ENCODE data around the gene THPO. TPM values are rescaled to one million over a fixed set of nuclear protein-coding genes. Genes with fewer than 3 reads are reported as not detected.

Gene THPO
- polyA plus RNA-seq, 2 donors: 0.06 to 0.12 TPM

GRCh38 chr3:184358921-184359350 is 19.1 kb downstream of the THPO start:
- no peak overlapping the region for H3K27ac ChIP-seq (ENCODE audit: low read depth in 2 of 2, low read length in 1 of 2)
- no peaks in the 10 kb centered on the region for H3K9me3 ChIP-seq (ENCODE audit: control insufficient read depth in 2 of 2, insufficient read depth in 1 of 2, low read depth in 1 of 2, low read length in 1 of 2)
- peaks cover 0 to 6% of the 10 kb centered on the region in 2 donors for H3K4me1 ChIP-seq (ENCODE audit: control insufficient read depth in 2 of 2, insufficient read depth in 2 of 2, low read length in 1 of 2)
- peaks cover 0 to 6% of the 10 kb centered on the region in 2 donors for H3K36me3 ChIP-seq (ENCODE audit: control insufficient read depth in 2 of 2, insufficient read depth in 2 of 2, low read length in 1 of 2)
- 78 to 83% methylated on average over 14 of the region's 14 CpGs for WGBS, 2 donors
- H3K4me3 ChIP-seq (ENCODE audit: low read depth in 1 of 2, low read length in 2 of 2): no peak overlapping the region
- H3K27me3 ChIP-seq (ENCODE audit: control insufficient read depth in 1 of 2, insufficient read depth in 2 of 2, low read length in 2 of 2): no peaks in the 10 kb centered on the region

GRCh38 chr3:184358124-184358767 is 19.8 kb downstream of the THPO start:
- peaks cover 0 to 9% of the 10 kb centered on the region in 2 donors for H3K36me3 ChIP-seq (ENCODE audit: control insufficient read depth in 2 of 2, insufficient read depth in 2 of 2, low read length in 1 of 2)
- no peaks in the 10 kb centered on the region for H3K9me3 ChIP-seq (ENCODE audit: control insufficient read depth in 2 of 2, insufficient read depth in 1 of 2, low read depth in 1 of 2, low read length in 1 of 2)
- no peak overlapping the region for H3K27ac ChIP-seq (ENCODE audit: low read depth in 2 of 2, low read length in 1 of 2)
- no peak overlapping the region for H3K4me3 ChIP-seq (ENCODE audit: low read depth in 1 of 2, low read length in 2 of 2)
- WGBS, 2 donors: 91 to 93% methylated on average over 12 of the region's 12 CpGs
- no peaks in the 10 kb centered on the region for H3K27me3 ChIP-seq (ENCODE audit: control insufficient read depth in 1 of 2, insufficient read depth in 2 of 2, low read length in 2 of 2)
- peaks cover 0 to 6% of the 10 kb centered on the region in 2 donors for H3K4me1 ChIP-seq (ENCODE audit: control insufficient read depth in 2 of 2, insufficient read depth in 2 of 2, low read length in 1 of 2)

GRCh38 chr3:184357248-184358123 is 20.5 kb downstream of the THPO start:
- no peaks in the 10 kb centered on the region for H3K27me3 ChIP-seq (ENCODE audit: control insufficient read depth in 1 of 2, insufficient read depth in 2 of 2, low read length in 2 of 2)
- H3K27ac ChIP-seq (ENCODE audit: low read depth in 2 of 2, low read length in 1 of 2): no peak overlapping the region
- peaks cover 0 to 9% of the 10 kb centered on the region in 2 donors for H3K36me3 ChIP-seq (ENCODE audit: control insufficient read depth in 2 of 2, insufficient read depth in 2 of 2, low read length in 1 of 2)
- H3K9me3 ChIP-seq (ENCODE audit: control insufficient read depth in 2 of 2, insufficient read depth in 1 of 2, low read depth in 1 of 2, low read length in 1 of 2): no peaks in the 10 kb centered on the region
- H3K4me1 ChIP-seq (ENCODE audit: control insufficient read depth in 2 of 2, insufficient read depth in 2 of 2, low read length in 1 of 2): peaks cover 0 to 7% of the 10 kb centered on the region in 2 donors
- no peak overlapping the region for H3K4me3 ChIP-seq (ENCODE audit: low read depth in 1 of 2, low read length in 2 of 2)
- 93 to 94% methylated on average over 24 of the region's 24 CpGs for WGBS, 2 donors

GRCh38 chr3:184355261-184356040 is 22.6 kb downstream of the THPO start:
- WGBS, 2 donors: 83 to 86% methylated on average over 18 of the region's 18 CpGs
- Histone ChIP-seq H3K9me3 (ENCODE audit: control insufficient read depth in 2 of 2, insufficient read depth in 1 of 2, low read depth in 1 of 2, low read length in 1 of 2) (no peaks in the 10 kb centered on the region), H3K36me3 (ENCODE audit: control insufficient read depth in 2 of 2, insufficient read depth in 2 of 2, low read length in 1 of 2) (peaks cover 0 to 9% of the 10 kb centered on the region in 2 donors)

GRCh38 chr3:184354754-184355153 is 23.3 kb downstream of the THPO start:
- Histone ChIP-seq H3K4me1 (ENCODE audit: control insufficient read depth in 2 of 2, insufficient read depth in 2 of 2, low read length in 1 of 2) (peaks cover 2 to 9% of the 10 kb centered on the region in 2 donors), H3K9me3 (ENCODE audit: control insufficient read depth in 2 of 2, insufficient read depth in 1 of 2, low read depth in 1 of 2, low read length in 1 of 2) (no peaks in the 10 kb centered on the region), H3K27me3 (ENCODE audit: control insufficient read depth in 1 of 2, insufficient read depth in 2 of 2, low read length in 2 of 2) (no peaks in the 10 kb centered on the region), H3K4me3 (ENCODE audit: low read depth in 1 of 2, low read length in 2 of 2) (no peak overlapping the region), H3K27ac (ENCODE audit: low read depth in 2 of 2, low read length in 1 of 2) (no peak overlapping the region), H3K36me3 (ENCODE audit: control insufficient read depth in 2 of 2, insufficient read depth in 2 of 2, low read length in 1 of 2) (peaks cover 0 to 9% of the 10 kb centered on the region in 2 donors)
- 79 to 83% methylated on average over 8 of the region's 8 CpGs for WGBS, 2 donors

More at GRCh38 chr3:184355261-184356040, 22.6 kb downstream of the THPO start:
- Histone ChIP-seq H3K4me3 (ENCODE audit: low read depth in 1 of 2, low read length in 2 of 2) (no peak overlapping the region), H3K27me3 (ENCODE audit: control insufficient read depth in 1 of 2, insufficient read depth in 2 of 2, low read length in 2 of 2) (no peaks in the 10 kb centered on the region), H3K27ac (ENCODE audit: low read depth in 2 of 2, low read length in 1 of 2) (no peak overlapping the region), H3K4me1 (ENCODE audit: control insufficient read depth in 2 of 2, insufficient read depth in 2 of 2, low read length in 1 of 2) (peaks cover 2 to 9% of the 10 kb centered on the region in 2 donors)

GRCh38 chr3:184354121-184354728 is 23.8 kb downstream of the THPO start:
- peaks cover 0 to 9% of the 10 kb centered on the region in 2 donors for H3K36me3 ChIP-seq (ENCODE audit: control insufficient read depth in 2 of 2, insufficient read depth in 2 of 2, low read length in 1 of 2)
- H3K27ac ChIP-seq (ENCODE audit: low read depth in 2 of 2, low read length in 1 of 2): no peak overlapping the region
- no peaks in the 10 kb centered on the region for H3K9me3 ChIP-seq (ENCODE audit: control insufficient read depth in 2 of 2, insufficient read depth in 1 of 2, low read depth in 1 of 2, low read length in 1 of 2)
- H3K27me3 ChIP-seq (ENCODE audit: control insufficient read depth in 1 of 2, insufficient read depth in 2 of 2, low read length in 2 of 2): no peaks in the 10 kb centered on the region
- 47 to 53% methylated on average over 18 of the region's 18 CpGs for WGBS, 2 donors
- no peak overlapping the region for H3K4me3 ChIP-seq (ENCODE audit: low read depth in 1 of 2, low read length in 2 of 2)
- peaks cover 2 to 9% of the 10 kb centered on the region in 2 donors for H3K4me1 ChIP-seq (ENCODE audit: control insufficient read depth in 2 of 2, insufficient read depth in 2 of 2, low read length in 1 of 2)

- Histone ChIP-seq H3K9me3 (ENCODE audit: control insufficient read depth in 2 of 2, insufficient read depth in 1 of 2, low read depth in 1 of 2, low read length in 1 of 2) (no peaks in the 10 kb centered on the region), H3K36me3 (ENCODE audit: control insufficient read depth in 2 of 2, insufficient read depth in 2 of 2, low read length in 1 of 2) (peaks cover 0 to 9% of the 10 kb centered on the region in 2 donors), H3K4me1 (ENCODE audit: control insufficient read depth in 2 of 2, insufficient read depth in 2 of 2, low read length in 1 of 2) (peaks cover 2 to 7% of the 10 kb centered on the region in 2 donors), H3K4me3 (ENCODE audit: low read depth in 1 of 2, low read length in 2 of 2) (no peak overlapping the region), H3K27me3 (ENCODE audit: control insufficient read depth in 1 of 2, insufficient read depth in 2 of 2, low read length in 2 of 2) (no peaks in the 10 kb centered on the region), H3K27ac (ENCODE audit: low read depth in 2 of 2, low read length in 1 of 2) (no peak overlapping the region)
- 93 to 94% methylated on average over 11 of the region's 11 CpGs for WGBS, 2 donors
These were observed 24.5 kb downstream of the THPO start for GRCh38 chr3:184353546-184353941.

- Histone ChIP-seq H3K4me1 (ENCODE audit: control insufficient read depth in 2 of 2, insufficient read depth in 2 of 2, low read length in 1 of 2) (peaks cover 2 to 7% of the 10 kb centered on the region in 2 donors), H3K9me3 (ENCODE audit: control insufficient read depth in 2 of 2, insufficient read depth in 1 of 2, low read depth in 1 of 2, low read length in 1 of 2) (no peaks in the 10 kb centered on the region), H3K27me3 (ENCODE audit: control insufficient read depth in 1 of 2, insufficient read depth in 2 of 2, low read length in 2 of 2) (no peaks in the 10 kb centered on the region), H3K27ac (ENCODE audit: low read depth in 2 of 2, low read length in 1 of 2) (no peak overlapping the region), H3K4me3 (ENCODE audit: low read depth in 1 of 2, low read length in 2 of 2) (no peak overlapping the region), H3K36me3 (ENCODE audit: control insufficient read depth in 2 of 2, insufficient read depth in 2 of 2, low read length in 1 of 2) (peaks cover 0 to 9% of the 10 kb centered on the region in 2 donors)
- 83 to 85% methylated on average over 11 of the region's 11 CpGs for WGBS, 2 donors
These were observed 25.0 kb downstream of the THPO start for GRCh38 chr3:184352897-184353545.

All from esophagus (tissue), 2 donors.